Measurements from ENCODE around the gene NR0B2. TPM values are rescaled to one million over a fixed set of nuclear protein-coding genes. Genes with fewer than 3 reads are reported as not detected.

The NR0B2 gene
- total RNA-seq = not detected in 2 replicates

GRCh38 chr1:26913754-26914619 lies at the start of gene NR0B2:
Gene NR0B2, minus strand, starts transcription at chr1:26913975. Its CDS starts 35 bp downstream, at chr1:26913940.

GRCh38 chr1:26959722-26960624 lies 46.2 kb upstream of the NR0B2 start, which contains the start of gene KDF1:
Gene KDF1, minus strand, starts transcription at chr1:26960468. Its CDS starts 8,088 bp downstream, at chr1:26952380.

GRCh38 chr1:26921540-26922430 lies 8.0 kb upstream of the NR0B2 start, which contains the start of gene NUDC:
Gene NUDC, plus strand, starts transcription at chr1:26921743. Its CDS starts 106 bp downstream, at chr1:26921849.

GRCh38 chr1:26900001-26900814 lies 13.6 kb downstream of the NR0B2 start, which contains the start of gene GPATCH3:
Gene GPATCH3, minus strand, starts transcription at chr1:26900467. Its CDS starts 25 bp downstream, at chr1:26900442.

GRCh38 chr1:26889551-26890466 lies 24.0 kb downstream of the NR0B2 start, which contains the start of gene GPN2:
Gene GPN2, minus strand, starts transcription at chr1:26890283. Its CDS starts 187 bp downstream, at chr1:26890096.

GRCh38 chr1:26862781-26863684 lies 50.7 kb downstream of the NR0B2 start, which contains the start of gene SFN:
Gene SFN, plus strand, starts transcription at chr1:26863149. Its CDS starts 64 bp downstream, at chr1:26863213.

Other genes starting within 250 kb of the NR0B2 start
- gene ARID1A, start 218.0 kb downstream of the NR0B2 start, total RNA-seq = 8.8 and 11.2 TPM in 2 replicates
- 7.1 and 10.0 TPM in 2 replicates for gene PIGV, start 126.0 kb downstream of the NR0B2 start, total RNA-seq
- gene ZDHHC18, start 87.3 kb downstream of the NR0B2 start, total RNA-seq = 5.5 and 5.9 TPM in 2 replicates
- not detected in 2 replicates for gene SFN, start 50.8 kb downstream of the NR0B2 start, total RNA-seq
- gene GPN2, start 23.7 kb downstream of the NR0B2 start, total RNA-seq = 6.7 and 8.4 TPM in 2 replicates
- 8.8 and 11.2 TPM in 2 replicates for gene GPATCH3, start 13.5 kb downstream of the NR0B2 start, total RNA-seq
- 36.4 and 48.3 TPM in 2 replicates for gene NUDC, start 7.8 kb upstream of the NR0B2 start, total RNA-seq
- not detected in 2 replicates for gene KDF1, start 46.5 kb upstream of the NR0B2 start, total RNA-seq
- gene TRNP1, start 79.7 kb upstream of the NR0B2 start, total RNA-seq = 7.5 and 11.7 TPM in 2 replicates
- 1.3 and 3.0 TPM in 2 replicates for gene TENT5B, start 98.9 kb upstream of the NR0B2 start, total RNA-seq
- 3.9 and 5.9 TPM in 2 replicates for gene SLC9A1, start 241.2 kb upstream of the NR0B2 start, total RNA-seq